OCI-LY3 (cell line): ENCODE data around the gene ZNF70.

ENCODE experiments used
- CTCF ChIP-seq: fragments of 200-600, 300-600 bp; sonication (generic); IDR thresholded peaks from 2 replicates; pipeline ENCODE4 v1.5.1; 2014; ENCODE audit warnings: antibody characterized with exemption, low read length, low read depth
- EZH2phosphoT487 ChIP-seq: fragments of 200-600 bp; shearing (Covaris generic); IDR thresholded peaks from 2 replicates; pipeline ENCODE4 v1.6.1; 2018; ENCODE audit warnings: antibody characterized with exemption, mixed run types, low read depth

GRCh38 chr22:23782703-23783102 is 31.8 kb upstream of the ZNF70 start:
- TF ChIP-seq CTCF (no peak), EZH2phosphoT487 (no peak)
